GM04504 (cell line): Measurements from ENCODE around the gene GGTLC1.
A peak's percentile ranks its signal among the peaks of the same experiment; 100 is the strongest.

Experiments used
- DNase-seq: peaks from one replicate; pipeline ENCODE4 v3.0.0-alpha.2; 2012; ENCODE audit warnings: low read depth

The GGTLC1 gene

DNA sequence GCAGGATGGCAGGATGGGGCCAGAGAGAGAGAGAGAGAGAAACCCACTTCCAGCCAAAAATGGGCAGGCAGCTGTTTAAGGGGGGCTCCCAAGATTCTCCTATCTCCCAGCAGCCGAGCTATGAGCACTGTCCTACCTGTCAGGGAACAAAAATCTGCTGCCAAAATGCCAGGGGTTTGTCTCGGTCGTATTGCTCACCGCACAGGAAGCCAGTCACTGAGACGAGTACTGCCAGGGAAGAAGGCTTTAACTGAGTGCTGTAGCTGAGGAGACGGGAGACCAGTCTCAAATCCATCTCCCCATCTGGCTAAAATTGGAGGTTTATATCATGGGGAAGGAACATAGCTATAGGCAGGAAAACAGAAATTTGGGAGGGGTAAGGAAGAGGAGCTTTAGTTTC lies 22.3 kb downstream of the GGTLC1 start:
- DNase-seq, result no peak

DNA sequence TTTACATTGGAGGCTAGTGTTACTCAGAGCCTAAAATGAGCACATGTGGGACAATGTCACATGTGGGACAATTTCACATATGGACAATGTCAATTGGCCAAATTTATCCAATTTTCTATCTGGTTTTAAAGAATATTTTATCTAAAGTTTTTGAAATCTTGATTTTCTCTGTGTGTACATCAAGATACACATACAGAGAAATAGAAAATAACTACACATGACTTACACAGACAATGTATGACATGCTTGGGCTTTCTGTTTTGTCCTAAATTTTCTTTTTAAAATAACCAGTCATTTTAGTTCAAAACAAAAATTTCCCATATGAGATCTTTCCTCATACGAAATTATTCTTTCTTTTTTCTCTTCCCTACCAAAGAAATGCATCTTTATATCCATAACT lies 24.6 kb downstream of the GGTLC1 start:
- no peak for DNase-seq

DNA sequence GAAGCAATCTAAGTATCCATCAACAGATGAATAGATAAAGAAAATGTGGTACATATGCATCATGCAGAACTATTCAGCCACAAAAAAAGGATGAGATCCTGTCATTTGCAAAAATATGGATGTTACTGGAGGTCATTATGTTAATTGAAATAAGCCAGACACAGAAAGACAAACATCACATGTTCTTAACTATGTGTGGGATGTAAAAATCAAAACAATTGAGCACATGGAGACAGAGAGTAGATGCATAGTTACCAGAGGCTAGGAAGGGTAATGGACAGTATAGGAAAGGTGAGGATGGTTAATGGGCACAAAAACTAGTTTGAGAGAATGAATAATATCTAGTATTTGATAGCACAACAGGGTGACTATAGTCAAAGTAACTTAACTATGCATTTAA lies 26.3 kb downstream of the GGTLC1 start:
- DNase-seq, result no peak

DNA sequence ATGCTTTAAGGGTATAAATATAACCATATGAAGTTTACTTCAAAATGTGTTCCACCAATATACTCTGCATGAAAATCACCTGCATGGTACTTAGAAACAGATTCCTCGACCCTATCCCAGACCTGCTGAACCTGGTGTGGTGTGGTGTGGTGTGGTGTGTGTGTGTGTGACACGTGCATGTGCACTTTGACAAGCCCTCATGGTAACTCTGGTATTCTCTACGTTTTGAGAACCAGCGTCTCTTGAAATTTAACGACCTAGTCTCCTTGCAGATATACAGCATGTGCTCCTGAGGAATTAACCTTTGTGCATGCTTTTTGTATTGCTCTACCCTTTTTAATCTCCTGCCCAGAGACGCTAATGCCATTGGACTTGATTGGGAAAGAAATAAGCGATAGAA lies 29.5 kb downstream of the GGTLC1 start:
- DNase-seq, result no peak

DNA sequence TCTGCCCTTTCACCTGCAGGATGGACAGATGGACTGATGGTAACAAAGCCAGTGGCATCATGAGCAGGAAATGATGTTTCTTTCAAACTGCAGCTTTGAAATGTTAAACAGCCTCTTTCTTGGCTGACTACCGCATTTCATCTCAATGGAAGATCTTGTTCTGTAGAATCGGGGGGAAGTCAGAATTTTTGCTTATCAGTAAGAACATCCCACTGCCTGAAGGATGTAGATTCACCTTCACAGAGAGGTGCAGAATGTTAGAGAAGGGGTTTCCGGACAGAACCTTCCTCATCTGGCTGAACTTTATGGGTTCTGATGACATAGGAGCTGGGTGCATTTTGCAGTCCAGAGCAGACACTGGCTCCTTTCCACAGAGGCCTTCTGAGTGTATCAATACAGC lies 32.7 kb downstream of the GGTLC1 start:
- DNase-seq, result no peak

DNA sequence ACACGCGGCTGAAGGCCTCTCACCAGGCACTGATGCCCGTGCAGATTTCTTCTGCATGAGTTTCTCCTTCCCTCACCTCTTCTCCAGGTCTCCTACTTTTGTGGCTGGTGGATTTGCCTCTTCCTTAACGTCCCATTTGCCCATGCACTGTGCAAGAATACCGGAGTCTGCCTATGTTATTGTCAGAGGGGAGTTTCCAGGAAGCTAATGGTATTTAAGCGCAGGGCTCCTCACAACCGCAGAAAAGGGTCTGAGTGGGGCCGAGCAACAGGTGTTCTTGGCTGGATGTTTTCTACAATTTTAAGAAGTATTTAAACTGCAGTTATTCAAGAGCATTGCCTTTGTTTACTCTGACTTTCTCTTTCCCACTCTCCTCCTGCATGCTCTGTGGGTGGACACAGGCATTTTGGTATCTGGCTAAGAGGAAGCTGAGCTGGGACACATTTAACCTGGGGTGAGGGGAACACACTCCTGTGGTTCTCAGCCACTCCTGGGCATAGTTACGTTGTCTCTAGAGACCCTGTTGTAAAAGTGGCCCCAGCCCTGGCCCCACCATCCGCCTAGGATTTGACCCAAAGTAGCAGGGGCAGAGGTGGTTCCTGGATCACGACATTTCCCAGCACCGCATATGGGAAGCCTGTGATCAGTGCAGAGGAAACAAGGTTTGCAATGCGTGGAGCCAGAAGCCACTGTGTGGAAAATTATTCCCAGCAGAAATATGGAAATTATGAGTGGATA lies 34.4 kb downstream of the GGTLC1 start:
- no peak for DNase-seq

DNA sequence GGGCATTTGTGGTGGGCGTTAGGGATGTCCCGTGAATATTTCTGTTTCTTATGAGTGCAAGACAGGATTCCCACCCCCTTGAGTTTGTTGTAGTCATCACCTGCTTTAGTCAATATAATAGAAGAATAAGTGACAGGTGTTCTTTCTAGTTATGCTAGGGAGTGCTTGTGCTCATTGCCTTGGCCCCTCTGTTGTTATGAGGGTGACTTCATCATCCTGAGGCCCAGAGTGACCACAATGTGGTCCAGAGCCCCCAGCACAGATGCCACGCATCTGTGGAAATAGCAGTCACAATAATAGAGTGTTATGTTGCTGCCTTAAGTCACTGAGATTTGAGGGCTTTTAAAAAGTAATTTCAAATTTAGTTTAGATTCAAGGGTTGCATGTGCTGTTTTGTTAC lies 42.4 kb downstream of the GGTLC1 start:
- DNase-seq, result no peak

DNA sequence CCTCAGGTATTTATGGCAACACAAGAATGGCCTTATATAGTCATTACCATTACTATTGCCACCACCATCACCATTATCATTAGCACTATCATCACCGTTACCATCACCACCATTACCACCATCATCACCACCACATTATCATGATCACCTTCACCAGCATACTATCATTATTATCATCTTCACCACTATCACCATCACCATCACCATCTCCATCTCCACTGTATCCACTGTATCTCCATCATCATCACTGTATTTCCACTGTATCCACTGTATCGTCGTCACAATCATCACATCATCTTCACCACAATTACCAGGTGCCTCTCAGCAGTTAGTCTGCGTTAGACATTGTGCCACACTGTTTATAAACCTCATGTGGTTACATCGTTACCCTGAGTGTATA lies 45.3 kb downstream of the GGTLC1 start:
- no peak for DNase-seq

DNA sequence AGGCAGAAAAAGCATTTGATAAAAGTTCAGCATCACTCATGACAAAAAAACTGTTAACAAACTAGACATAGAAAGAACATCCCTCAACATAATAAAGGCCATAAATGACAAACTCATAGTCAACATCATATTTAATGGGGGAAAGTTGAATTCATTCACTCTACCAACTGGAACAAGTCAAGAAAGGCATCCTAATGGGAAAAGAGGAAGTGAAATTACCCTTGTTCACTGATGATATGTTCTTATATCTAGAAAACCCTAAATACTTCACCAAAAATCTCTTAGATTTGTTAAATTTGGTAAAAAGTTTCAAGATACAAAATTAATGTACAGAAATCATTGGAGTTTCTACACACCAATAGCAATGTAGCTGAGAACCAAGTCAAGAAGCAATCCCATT lies 48.9 kb downstream of the GGTLC1 start:
- no peak for DNase-seq

DNA sequence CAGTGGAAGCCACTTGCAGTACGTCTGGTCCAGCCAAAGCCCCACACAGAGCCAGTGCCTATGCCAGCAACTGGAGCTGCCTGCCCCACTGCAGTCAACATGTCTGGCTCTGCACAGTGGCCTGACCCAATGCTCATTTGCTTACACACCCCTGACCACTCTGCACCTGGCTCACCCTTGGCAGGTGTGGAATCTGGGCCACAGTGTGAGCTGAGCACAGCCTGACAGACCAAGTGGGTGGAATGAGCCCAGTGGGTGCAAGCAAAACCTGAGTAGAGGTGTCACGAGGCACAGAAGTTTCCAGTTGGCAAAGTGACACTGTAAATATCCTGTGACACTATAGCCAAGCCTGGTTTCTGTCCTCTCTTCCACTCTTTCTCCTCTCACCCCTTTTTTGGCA lies 49.5 kb downstream of the GGTLC1 start:
- DNase-seq, result no peak

DNA sequence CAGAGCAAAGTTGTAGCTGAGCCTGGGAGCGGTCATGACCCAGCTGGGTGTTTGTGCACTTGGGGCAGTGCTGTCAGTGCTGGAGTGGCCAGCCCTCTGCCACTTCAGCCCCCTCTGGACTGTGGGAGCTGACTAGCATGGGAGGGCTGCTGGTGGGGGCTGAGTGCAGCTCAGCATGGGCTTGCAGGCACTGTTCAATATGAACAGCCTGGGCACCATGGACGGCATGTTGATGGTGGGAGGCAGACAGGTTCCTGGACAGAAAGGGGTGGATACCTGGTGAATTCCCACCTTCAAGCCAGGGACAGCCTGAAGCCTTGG lies 50.5 kb downstream of the GGTLC1 start:
- DNase-seq, result no peak

DNA sequence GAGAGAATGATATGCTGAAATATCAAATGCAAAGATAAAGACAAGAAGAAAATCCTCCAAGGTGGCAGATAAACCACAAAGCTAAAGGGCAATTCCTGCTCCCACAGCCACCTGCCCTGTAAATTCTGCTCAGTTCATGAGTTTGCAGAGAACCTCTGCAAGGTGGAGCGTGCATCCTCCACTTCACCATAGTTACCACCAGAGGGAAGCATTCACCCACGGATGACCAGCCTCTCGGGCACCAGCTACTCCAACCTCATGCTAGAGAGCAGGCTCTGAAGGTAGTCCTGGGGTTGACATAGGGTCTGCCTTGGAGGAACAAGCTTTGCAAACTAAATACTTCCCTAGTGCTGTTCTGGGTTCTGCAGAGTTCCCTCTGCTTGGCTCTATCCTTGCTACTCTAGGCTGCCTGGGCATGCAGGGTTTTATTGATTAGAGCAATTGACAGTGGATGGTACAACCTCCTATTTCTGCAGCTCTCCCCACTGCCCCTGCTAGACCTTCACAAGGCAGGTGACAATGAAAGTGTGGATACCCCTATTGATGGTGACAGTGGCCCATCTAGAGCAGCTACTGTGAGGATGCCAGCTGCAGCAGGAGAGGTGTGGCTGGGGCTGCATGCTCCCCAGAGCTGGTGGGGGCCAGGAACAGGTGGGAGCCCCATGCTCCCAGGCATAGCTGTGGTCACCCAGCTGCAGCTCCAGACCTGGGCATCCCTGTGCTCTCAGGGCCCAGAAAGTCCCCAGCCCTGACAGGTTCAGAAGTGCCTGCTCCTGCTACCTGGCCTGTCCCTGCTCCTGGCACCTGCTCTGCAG lies 51.1 kb downstream of the GGTLC1 start:
- DNase-seq, result peak; percentile 14
